SHP77 (cell line): Measurements from ENCODE around the gene GALNS.

Experiments used
- DNase-seq, 2 experiments: peaks; one replicate each; lab custom pipeline; 2025; lab: John Stamatoyannopoulos, UW

Gene GALNS

GRCh38 chr16:88888461-88889387, 32.0 kb upstream of the GALNS start:
- DNase-seq: no peak

GRCh38 chr16:88888057-88888456, 31.3 kb upstream of the GALNS start:
- no peak for DNase-seq

- no peak for DNase-seq
Observed at GRCh38 chr16:88886845-88887521, 30.2 kb upstream of the GALNS start.

- DNase-seq: no peak
Observed at GRCh38 chr16:88886420-88886844, 29.7 kb upstream of the GALNS start.

- DNase-seq: no peak
Observed at GRCh38 chr16:88885693-88886280, 29.0 kb upstream of the GALNS start.

- no peak for DNase-seq
Observed at GRCh38 chr16:88884569-88885271, 28.0 kb upstream of the GALNS start.

- peak; percentile 52 to 78 for DNase-seq
Observed at GRCh38 chr16:88883946-88884345, 27.2 kb upstream of the GALNS start.

GRCh38 chr16:88883117-88883895, 26.6 kb upstream of the GALNS start:
- DNase-seq: no peak

GRCh38 chr16:88882358-88883030, 25.7 kb upstream of the GALNS start:
- DNase-seq: no peak

- DNase-seq: no peak
Observed at GRCh38 chr16:88881675-88882357, 25.1 kb upstream of the GALNS start.

GRCh38 chr16:88881007-88881615, 24.4 kb upstream of the GALNS start:
- DNase-seq: no peak

- no peak for DNase-seq
Observed at GRCh38 chr16:88880226-88881006, 23.7 kb upstream of the GALNS start.

- no peak for DNase-seq
Observed at GRCh38 chr16:88879788-88880055, 23.0 kb upstream of the GALNS start.

GRCh38 chr16:88878967-88879787, 22.4 kb upstream of the GALNS start:
- DNase-seq: no peak

GRCh38 chr16:88878356-88878755, 21.6 kb upstream of the GALNS start:
- no peak for DNase-seq

- no peak for DNase-seq
Observed at GRCh38 chr16:88877564-88878289, 21.0 kb upstream of the GALNS start.

GRCh38 chr16:88876942-88877526, 20.3 kb upstream of the GALNS start:
- no peak for DNase-seq
